ENCODE results near the gene ATG9B. TPM values are rescaled to one million over a fixed set of nuclear protein-coding genes. Genes with fewer than 3 reads are reported as not detected.
A peak's percentile ranks its signal among the peaks of the same experiment; 100 is the strongest.

ATG9B gene
- total and polyA plus RNA-seq, 2 of the 13 experiments (the other 11 are each of a cell fraction or from before 2014, with no cell fraction given) = 0.24 TPM; not detected in 1

DNA sequence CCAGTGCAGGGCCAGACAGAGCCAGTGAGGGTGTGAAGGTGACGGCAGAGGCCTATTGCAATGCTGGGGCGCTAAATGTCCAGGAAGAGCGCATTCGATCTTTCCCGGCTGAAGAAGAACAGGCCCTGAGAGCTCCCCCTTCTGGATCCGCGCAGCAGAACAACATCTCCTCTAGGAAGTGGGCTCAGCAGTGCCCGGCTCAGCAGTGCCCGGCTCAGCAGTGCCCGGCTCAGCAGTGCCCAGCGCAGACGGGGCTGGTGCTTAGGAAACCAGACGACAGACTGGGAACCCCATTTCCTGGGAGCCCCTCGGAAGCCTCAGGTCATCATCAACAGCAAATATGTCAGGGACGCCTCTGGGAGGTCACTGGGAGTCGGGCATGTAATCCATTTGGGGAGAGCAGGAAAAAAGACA is 38.2 kb downstream of the ATG9B start (continued):
- TF ChIP-seq, protein P1, sequence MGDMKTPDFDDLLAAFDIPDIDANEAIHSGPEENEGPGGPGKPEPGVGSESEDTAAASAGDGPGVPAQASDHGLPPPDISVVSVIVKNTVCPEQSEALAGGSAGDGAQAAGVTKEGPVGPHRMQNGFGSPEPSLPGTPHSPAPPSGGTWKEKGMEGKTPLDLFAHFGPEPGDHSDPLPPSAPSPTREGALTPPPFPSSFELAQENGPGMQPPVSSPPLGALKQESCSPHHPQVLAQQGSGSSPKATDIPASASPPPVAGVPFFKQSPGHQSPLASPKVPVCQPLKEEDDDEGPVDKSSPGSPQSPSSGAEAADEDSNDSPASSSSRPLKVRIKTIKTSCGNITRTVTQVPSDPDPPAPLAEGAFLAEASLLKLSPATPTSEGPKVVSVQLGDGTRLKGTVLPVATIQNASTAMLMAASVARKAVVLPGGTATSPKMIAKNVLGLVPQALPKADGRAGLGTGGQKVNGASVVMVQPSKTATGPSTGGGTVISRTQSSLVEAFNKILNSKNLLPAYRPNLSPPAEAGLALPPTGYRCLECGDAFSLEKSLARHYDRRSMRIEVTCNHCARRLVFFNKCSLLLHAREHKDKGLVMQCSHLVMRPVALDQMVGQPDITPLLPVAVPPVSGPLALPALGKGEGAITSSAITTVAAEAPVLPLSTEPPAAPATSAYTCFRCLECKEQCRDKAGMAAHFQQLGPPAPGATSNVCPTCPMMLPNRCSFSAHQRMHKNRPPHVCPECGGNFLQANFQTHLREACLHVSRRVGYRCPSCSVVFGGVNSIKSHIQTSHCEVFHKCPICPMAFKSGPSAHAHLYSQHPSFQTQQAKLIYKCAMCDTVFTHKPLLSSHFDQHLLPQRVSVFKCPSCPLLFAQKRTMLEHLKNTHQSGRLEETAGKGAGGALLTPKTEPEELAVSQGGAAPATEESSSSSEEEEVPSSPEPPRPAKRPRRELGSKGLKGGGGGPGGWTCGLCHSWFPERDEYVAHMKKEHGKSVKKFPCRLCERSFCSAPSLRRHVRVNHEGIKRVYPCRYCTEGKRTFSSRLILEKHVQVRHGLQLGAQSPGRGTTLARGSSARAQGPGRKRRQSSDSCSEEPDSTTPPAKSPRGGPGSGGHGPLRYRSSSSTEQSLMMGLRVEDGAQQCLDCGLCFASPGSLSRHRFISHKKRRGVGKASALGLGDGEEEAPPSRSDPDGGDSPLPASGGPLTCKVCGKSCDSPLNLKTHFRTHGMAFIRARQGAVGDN (CRISPR knock-in tag; IDR thresholded peaks at IDR 0.05) = 0 out of 2 replicates have a peak, but pooled peaks have one; percentile 10
- no peak for TF ChIP-seq ZNF138 (CRISPR knock-in tag; IDR thresholded peaks at IDR 0.05; ENCODE audit: low read depth)
- TF ChIP-seq CHCHD3 (CRISPR knock-in tag; IDR thresholded peaks at IDR 0.05) = no peak
- TF ChIP-seq IRF2 (CRISPR knock-in tag; IDR thresholded peaks at IDR 0.05) = no peak
- TF ChIP-seq ZNF317 (CRISPR knock-in tag; IDR thresholded peaks at IDR 0.05) = no peak
- TF ChIP-seq KAT2B (IDR thresholded peaks at IDR 0.05; ENCODE audit: borderline replicate concordance, low read depth, low read length) = no peak
- TF ChIP-seq ZFX (CRISPR knock-in tag; IDR thresholded peaks at IDR 0.05; ENCODE audit: low read depth) = peak; percentile 55; the same call in 1 of the 2 replicates
- TF ChIP-seq ZFY (CRISPR knock-in tag; IDR thresholded peaks at IDR 0.05) = peak; percentile 45; the same call in 1 of the 2 replicates
- peak; percentile 56 for TF ChIP-seq SMC3 (IDR thresholded peaks at IDR 0.05; ENCODE audit: low read length)
- TF ChIP-seq SRSF4 (IDR thresholded peaks at IDR 0.05; ENCODE audit: low read depth, low read length, poor library complexity, severe bottlenecking) = no peak
- no peak for TF ChIP-seq CBX1 (IDR thresholded peaks at IDR 0.05; ENCODE audit: low read depth)
- TF ChIP-seq SMAD3 (CRISPR knock-in tag; IDR thresholded peaks at IDR 0.05) = no peak
- TF ChIP-seq, protein P2, sequence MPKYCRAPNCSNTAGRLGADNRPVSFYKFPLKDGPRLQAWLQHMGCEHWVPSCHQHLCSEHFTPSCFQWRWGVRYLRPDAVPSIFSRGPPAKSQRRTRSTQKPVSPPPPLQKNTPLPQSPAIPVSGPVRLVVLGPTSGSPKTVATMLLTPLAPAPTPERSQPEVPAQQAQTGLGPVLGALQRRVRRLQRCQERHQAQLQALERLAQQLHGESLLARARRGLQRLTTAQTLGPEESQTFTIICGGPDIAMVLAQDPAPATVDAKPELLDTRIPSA (CRISPR knock-in tag; IDR thresholded peaks at IDR 0.05; ENCODE audit: borderline replicate concordance) = no peak
- no peak for TF ChIP-seq MZF1 (CRISPR knock-in tag; IDR thresholded peaks at IDR 0.05; ENCODE audit: borderline replicate concordance)
- TF ChIP-seq, protein P3, sequence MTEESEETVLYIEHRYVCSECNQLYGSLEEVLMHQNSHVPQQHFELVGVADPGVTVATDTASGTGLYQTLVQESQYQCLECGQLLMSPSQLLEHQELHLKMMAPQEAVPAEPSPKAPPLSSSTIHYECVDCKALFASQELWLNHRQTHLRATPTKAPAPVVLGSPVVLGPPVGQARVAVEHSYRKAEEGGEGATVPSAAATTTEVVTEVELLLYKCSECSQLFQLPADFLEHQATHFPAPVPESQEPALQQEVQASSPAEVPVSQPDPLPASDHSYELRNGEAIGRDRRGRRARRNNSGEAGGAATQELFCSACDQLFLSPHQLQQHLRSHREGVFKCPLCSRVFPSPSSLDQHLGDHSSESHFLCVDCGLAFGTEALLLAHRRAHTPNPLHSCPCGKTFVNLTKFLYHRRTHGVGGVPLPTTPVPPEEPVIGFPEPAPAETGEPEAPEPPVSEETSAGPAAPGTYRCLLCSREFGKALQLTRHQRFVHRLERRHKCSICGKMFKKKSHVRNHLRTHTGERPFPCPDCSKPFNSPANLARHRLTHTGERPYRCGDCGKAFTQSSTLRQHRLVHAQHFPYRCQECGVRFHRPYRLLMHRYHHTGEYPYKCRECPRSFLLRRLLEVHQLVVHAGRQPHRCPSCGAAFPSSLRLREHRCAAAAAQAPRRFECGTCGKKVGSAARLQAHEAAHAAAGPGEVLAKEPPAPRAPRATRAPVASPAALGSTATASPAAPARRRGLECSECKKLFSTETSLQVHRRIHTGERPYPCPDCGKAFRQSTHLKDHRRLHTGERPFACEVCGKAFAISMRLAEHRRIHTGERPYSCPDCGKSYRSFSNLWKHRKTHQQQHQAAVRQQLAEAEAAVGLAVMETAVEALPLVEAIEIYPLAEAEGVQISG (CRISPR knock-in tag; IDR thresholded peaks at IDR 0.05) = 0 out of 2 replicates have a peak, but pooled peaks have one; percentile 43
- TF ChIP-seq, protein P4, sequence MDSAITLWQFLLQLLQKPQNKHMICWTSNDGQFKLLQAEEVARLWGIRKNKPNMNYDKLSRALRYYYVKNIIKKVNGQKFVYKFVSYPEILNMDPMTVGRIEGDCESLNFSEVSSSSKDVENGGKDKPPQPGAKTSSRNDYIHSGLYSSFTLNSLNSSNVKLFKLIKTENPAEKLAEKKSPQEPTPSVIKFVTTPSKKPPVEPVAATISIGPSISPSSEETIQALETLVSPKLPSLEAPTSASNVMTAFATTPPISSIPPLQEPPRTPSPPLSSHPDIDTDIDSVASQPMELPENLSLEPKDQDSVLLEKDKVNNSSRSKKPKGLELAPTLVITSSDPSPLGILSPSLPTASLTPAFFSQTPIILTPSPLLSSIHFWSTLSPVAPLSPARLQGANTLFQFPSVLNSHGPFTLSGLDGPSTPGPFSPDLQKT (CRISPR knock-in tag; IDR thresholded peaks at IDR 0.05; ENCODE audit: borderline replicate concordance) = no peak
